ENCODE measurements around the gene MCAM. TPM values are rescaled to one million over a fixed set of nuclear protein-coding genes. Genes with fewer than 3 reads are reported as not detected.

The MCAM gene
- total and polyA plus RNA-seq, 2 of the 8 experiments (the other 6 are each of a cell fraction or from before 2014, with no cell fraction given): 22.4 to 32.2 TPM

DNA sequence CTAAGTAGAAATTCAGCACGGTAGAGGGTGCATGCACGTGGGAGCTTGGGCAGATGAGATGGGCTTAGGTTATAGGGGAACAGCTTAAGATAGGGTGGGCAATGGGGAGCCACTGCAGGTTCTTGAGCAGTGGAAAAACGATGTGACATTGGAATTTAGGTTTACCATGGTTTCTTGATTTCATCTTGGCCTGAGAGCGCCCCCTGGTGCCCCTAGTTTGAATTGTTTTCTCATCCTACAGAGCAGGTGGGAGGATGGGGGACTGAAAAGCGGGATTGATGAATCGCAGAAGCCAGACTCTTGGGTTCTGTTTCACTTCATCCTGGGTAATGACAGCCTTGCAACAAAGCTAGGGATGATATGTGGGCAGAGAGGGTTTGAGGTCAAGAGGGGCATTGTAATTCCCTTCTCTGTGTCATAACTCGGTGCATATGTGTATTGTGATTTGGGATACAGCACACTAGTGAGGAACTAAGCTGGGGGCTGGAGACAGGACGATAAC lies 6.7 kb upstream of the MCAM start (continued):
- TF ChIP-seq, protein P1, sequence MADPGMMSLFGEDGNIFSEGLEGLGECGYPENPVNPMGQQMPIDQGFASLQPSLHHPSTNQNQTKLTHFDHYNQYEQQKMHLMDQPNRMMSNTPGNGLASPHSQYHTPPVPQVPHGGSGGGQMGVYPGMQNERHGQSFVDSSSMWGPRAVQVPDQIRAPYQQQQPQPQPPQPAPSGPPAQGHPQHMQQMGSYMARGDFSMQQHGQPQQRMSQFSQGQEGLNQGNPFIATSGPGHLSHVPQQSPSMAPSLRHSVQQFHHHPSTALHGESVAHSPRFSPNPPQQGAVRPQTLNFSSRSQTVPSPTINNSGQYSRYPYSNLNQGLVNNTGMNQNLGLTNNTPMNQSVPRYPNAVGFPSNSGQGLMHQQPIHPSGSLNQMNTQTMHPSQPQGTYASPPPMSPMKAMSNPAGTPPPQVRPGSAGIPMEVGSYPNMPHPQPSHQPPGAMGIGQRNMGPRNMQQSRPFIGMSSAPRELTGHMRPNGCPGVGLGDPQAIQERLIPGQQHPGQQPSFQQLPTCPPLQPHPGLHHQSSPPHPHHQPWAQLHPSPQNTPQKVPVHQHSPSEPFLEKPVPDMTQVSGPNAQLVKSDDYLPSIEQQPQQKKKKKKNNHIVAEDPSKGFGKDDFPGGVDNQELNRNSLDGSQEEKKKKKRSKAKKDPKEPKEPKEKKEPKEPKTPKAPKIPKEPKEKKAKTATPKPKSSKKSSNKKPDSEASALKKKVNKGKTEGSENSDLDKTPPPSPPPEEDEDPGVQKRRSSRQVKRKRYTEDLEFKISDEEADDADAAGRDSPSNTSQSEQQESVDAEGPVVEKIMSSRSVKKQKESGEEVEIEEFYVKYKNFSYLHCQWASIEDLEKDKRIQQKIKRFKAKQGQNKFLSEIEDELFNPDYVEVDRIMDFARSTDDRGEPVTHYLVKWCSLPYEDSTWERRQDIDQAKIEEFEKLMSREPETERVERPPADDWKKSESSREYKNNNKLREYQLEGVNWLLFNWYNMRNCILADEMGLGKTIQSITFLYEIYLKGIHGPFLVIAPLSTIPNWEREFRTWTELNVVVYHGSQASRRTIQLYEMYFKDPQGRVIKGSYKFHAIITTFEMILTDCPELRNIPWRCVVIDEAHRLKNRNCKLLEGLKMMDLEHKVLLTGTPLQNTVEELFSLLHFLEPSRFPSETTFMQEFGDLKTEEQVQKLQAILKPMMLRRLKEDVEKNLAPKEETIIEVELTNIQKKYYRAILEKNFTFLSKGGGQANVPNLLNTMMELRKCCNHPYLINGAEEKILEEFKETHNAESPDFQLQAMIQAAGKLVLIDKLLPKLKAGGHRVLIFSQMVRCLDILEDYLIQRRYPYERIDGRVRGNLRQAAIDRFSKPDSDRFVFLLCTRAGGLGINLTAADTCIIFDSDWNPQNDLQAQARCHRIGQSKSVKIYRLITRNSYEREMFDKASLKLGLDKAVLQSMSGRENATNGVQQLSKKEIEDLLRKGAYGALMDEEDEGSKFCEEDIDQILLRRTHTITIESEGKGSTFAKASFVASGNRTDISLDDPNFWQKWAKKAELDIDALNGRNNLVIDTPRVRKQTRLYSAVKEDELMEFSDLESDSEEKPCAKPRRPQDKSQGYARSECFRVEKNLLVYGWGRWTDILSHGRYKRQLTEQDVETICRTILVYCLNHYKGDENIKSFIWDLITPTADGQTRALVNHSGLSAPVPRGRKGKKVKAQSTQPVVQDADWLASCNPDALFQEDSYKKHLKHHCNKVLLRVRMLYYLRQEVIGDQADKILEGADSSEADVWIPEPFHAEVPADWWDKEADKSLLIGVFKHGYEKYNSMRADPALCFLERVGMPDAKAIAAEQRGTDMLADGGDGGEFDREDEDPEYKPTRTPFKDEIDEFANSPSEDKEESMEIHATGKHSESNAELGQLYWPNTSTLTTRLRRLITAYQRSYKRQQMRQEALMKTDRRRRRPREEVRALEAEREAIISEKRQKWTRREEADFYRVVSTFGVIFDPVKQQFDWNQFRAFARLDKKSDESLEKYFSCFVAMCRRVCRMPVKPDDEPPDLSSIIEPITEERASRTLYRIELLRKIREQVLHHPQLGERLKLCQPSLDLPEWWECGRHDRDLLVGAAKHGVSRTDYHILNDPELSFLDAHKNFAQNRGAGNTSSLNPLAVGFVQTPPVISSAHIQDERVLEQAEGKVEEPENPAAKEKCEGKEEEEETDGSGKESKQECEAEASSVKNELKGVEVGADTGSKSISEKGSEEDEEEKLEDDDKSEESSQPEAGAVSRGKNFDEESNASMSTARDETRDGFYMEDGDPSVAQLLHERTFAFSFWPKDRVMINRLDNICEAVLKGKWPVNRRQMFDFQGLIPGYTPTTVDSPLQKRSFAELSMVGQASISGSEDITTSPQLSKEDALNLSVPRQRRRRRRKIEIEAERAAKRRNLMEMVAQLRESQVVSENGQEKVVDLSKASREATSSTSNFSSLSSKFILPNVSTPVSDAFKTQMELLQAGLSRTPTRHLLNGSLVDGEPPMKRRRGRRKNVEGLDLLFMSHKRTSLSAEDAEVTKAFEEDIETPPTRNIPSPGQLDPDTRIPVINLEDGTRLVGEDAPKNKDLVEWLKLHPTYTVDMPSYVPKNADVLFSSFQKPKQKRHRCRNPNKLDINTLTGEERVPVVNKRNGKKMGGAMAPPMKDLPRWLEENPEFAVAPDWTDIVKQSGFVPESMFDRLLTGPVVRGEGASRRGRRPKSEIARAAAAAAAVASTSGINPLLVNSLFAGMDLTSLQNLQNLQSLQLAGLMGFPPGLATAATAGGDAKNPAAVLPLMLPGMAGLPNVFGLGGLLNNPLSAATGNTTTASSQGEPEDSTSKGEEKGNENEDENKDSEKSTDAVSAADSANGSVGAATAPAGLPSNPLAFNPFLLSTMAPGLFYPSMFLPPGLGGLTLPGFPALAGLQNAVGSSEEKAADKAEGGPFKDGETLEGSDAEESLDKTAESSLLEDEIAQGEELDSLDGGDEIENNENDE (IDR thresholded peaks at IDR 0.05; ENCODE audit: insufficient replicate concordance, low read length): no peak
- 0 out of 2 replicates have a peak, but pooled peaks have one; percentile 33 for TF ChIP-seq TCF12 (IDR thresholded peaks at IDR 0.05; ENCODE audit: low read depth, low read length)
- peak in 1 of 2 experiments; percentile 20; a peak in 1 of 3 replicates for TF ChIP-seq EP300 (IDR thresholded peaks at IDR 0.05; ENCODE audit: borderline replicate concordance in 1 of 2, low read depth in 2 of 2, low read length in 2 of 2)
- TF ChIP-seq POLR2AphosphoS5 (IDR thresholded peaks at IDR 0.05; ENCODE audit: low read depth, low read length): no peak
- peak; percentile 22 to 99; a peak in 2 of 4 replicates for TF ChIP-seq HDAC2 (IDR thresholded peaks at IDR 0.05; ENCODE audit: borderline replicate concordance in 1 of 2, low read depth in 2 of 2, low read length in 2 of 2)
- TF ChIP-seq TEAD4 (IDR thresholded peaks at IDR 0.05; ENCODE audit: low read depth, low read length): peak; percentile 79; the same call in 1 of the 2 replicates
- no peak for TF ChIP-seq TAF1 (IDR thresholded peaks at IDR 0.05; ENCODE audit: low read depth, low read length)
- TF ChIP-seq RXRA (IDR thresholded peaks at IDR 0.05; ENCODE audit: insufficient read depth, low read depth, low read length): no peak
- TF ChIP-seq SP4 (IDR thresholded peaks at IDR 0.05; ENCODE audit: low read length): no peak
- no peak for TF ChIP-seq CBX5 (IDR thresholded peaks at IDR 0.05; ENCODE audit: low read depth, low read length)
- TF ChIP-seq KDM4A (IDR thresholded peaks at IDR 0.05; ENCODE audit: low read depth, low read length, severe bottlenecking): no peak
